ENCODE measurements around the gene ARL5A.

The ARL5A gene

DNA sequence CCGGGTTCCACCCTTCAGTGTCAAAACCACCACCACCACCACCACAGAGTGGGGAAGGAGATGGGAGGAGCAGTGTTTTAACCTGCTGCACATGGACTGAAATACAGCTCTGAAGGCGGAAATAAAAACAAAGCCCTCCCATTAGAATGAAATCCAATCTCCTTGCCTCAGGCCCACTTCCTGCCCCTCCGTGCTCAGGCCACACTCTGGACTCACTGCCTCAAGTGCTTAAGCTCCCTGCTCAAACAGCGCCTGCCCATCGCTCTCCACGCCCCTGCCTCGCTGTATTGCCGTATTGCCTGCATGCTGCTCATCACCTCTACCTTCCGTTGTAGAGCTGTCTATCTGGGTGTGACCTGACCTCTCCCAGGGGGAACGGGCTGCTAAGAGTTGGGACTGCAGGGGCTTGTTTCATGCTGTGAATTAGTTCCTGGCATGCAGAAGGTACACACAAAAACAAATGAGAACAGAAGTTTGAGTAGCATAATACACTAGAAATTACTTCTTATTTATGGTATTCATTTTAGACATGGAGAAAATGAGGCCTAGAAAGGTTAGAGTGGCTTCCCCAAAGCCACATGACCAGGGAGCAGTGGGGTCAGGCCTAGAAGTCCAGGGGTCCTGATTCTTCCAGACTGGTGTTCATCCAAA lies 62.3 kb downstream of the ARL5A start:
- DNase-seq, result no peak

DNA sequence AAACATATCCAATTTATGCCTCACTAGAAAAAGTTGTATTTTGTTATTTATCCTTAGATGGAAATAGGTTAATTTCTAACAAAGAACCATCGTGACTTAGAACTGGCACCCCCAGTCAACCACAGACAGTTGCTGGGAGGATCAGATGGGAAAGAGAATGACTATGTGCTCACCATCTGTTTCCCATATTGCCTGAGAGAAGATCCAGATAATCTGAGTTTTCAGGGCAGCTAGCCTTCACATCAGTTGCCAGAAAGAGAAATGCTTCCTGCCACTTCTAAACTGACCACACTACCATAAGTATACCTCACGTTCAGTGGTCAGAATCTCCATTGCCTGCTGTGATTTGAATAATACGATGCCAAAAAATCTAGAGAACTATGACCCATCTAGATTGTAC lies 65.5 kb downstream of the ARL5A start:
- DNase-seq, result no peak

DNA sequence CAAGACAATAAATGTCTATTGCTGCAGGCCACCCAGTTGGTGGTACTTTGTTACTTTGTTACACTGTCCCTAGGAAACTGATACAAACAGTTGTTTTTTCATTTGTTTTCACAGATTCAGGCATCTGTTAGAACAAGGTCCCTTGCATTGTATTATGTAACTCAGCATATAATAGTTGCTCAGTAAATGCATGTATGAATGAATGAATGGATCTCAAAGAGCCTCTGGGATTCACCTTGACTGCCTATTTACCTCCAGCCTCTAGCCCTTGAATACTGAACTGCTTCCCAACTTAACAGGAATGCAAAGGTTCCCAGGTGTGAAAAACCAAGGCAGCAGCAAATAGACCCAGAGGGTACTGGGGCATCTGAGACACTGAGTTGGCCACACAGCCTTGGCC lies 66.5 kb downstream of the ARL5A start:
- DNase-seq, result no peak

DNA sequence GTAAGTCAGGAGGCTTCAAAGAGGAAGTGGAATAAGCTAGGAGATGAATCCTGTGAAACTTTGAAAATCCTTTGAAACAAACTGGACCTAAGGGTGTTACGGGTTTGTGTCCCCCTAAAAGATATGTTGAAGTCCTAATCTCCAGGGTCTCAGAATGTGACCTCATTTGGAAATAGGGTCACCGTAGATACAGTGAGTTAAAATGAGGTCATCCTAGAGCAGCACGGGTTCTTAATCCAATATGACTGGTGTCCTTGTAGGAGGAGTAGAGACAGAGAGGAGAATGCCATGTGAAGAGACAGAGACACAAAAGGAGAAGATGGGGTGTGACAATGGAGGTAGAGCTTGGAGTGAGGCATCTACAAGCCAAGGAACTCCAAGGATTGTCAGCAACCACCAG lies 67.0 kb downstream of the ARL5A start:
- no peak for DNase-seq

DNA sequence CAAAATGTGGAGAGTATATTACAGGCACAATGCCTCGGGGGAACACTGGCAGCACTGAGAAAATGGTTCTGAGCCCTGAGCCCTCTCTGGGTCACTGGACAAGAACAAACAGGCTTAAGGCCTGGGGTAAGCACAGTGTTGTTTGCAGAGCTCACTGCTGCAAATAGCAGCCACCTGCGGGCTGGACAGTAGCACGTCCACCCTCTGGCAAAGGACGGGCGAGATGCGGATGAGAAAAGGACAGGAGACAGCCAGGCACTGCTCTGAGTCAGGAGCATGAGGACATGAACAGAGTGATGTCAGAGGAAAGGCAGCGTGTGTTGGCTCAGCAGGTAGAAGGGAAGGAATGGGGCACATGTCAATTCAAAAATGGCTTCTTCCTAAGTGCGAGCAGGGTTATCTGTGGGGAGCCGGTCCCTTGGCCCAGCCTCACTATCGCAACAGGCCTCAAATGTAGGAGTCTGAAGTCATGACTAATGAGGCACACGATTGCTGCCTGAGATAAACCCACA lies 68.0 kb downstream of the ARL5A start:
- DNase-seq, result no peak

DNA sequence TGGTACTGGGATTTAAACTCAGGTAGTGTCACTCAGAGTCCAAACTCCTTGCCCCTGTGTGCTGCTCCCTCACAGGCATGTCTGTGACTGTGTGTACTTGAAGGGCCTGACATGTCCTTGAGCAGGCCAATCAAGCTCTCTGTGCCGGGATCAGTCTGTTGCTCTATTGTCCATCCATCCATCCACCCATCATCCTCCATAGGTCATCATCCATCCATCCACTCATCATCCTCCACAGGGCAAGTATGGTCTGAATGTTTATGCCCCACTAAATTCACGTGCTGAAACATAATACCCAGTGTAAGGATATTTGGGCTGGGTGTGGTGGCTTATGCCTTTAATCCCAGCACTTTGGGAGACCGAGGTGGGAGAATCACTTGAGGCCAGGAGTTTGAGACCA lies 69.5 kb downstream of the ARL5A start:
- DNase-seq, result no peak

DNA sequence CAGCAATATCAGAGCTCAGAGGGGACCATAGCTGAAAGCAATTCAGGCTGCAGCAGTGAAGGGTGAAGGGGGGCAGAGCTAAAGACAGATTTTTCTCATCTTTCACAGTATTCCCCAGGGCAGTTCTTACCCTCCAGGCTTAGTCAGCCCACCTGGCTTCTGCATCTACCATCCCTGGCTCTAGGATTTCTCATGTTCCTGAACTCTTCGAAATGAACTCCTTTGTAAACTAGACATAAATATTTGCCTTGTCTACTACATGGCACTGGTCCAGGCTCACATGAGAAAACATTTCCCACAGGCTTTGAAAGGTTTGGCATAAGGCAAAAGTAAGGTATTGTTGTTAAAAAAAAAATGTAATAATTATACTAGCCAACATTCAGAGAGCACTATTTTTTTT lies 70.4 kb downstream of the ARL5A start:
- no peak for DNase-seq

DNA sequence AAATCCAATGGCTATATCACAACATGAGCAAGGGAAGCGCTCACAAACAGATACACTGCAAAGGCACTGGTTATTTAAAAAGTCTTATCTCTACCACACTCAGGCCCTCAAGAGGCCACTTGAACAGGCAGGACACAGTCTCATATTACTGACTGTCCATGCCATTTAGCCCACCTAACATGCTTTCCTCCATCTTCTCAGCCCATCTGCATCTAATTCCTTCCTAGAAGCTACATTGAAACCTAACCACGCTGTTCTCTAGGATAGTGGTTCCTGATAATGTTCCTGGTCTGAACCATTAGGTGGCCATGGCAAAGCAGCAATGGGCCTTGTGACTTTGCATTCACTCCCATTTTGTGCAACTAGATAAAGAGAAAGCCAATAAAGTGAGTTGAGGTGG lies 71.4 kb downstream of the ARL5A start:
- no peak for DNase-seq

DNA sequence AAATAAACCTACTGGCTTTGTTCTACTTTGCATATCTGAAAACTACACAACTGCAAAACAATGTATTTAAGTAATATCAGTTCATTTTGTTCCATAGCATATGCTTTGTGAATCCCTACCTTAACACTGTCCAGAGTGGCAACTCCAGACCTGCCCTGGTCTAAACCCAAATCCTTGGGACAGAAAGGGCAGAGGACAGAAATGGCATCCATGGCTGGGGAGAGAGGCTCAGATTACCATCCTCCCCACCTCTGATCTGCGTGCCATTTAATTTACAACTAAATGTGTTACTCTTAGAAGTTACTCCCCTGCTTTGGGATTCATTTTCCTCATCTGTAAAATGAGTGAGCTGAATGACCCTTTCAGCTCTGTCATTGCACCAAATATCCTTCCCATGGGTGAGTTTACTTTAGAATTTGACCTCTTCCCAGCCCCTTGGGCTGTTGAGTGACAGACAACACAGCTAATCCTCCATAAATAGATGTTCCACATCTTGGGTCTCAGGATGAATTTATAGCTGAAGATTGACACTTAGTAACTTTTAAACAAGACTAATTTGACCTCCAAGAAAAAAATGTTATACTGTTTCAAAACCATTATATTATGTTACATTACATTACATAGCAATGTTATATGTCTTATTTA lies 73.8 kb downstream of the ARL5A start:
- no peak for DNase-seq

DNA sequence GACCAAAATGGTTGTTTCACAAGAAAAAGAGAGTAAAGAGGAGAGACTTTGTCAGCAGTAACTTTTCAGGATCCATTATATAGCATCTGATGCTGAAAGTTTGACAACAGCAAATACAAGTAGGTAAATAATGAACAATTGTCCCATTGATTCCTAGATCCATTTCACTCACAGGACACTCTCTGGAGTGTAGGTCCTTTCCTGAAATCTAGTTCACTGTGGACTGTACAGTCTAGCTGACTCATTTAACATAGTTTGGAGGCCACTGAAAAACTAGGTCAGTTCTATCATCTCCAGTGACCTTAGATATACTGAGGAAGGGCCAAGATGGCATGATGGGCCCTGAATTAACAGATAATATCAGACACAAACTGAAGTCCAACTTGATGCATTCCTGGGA lies 74.7 kb downstream of the ARL5A start:
- no peak for DNase-seq
